Brain microvascular endothelial cell (primary cell): ENCODE measurements around the gene KTI12.
"Not testable (repeated sequence)": the region's sequence is repeated elsewhere in the genome, so short reads cannot be mapped to it uniquely, and the experiment has no call there.

ENCODE experiments used
- DNase-seq: peaks from one replicate; pipeline ENCODE4 v3.0.0-alpha.2; 2020
- H3K27ac ChIP-seq: fragments of 250-450 bp; sonication (Bioruptor Pico); 2 replicates; pipeline ENCODE4 v1.5.1; 2020; ENCODE audit warnings: mild to moderate bottlenecking, moderate library complexity
- H3K27me3 ChIP-seq: fragments of 250-450 bp; sonication (Bioruptor Pico); replicated peaks from 2 replicates; pipeline ENCODE4 v1.5.1; 2020; ENCODE audit warnings: mild to moderate bottlenecking
- H3K36me3 ChIP-seq: fragments of 250-450 bp; sonication (Bioruptor Pico); replicated peaks from 2 replicates; pipeline ENCODE4 v1.5.1; 2020; ENCODE audit warnings: mild to moderate bottlenecking
- H3K4me3 ChIP-seq: 2 replicates; pipeline ENCODE4 v1.5.1; 2011; ENCODE audit warnings: low read depth, mild to moderate bottlenecking, control low read depth, low read length, moderate library complexity
- CTCF ChIP-seq: IDR thresholded peaks from 2 replicates; pipeline ENCODE4 v1.5.1; 2011; ENCODE audit warnings: low read depth, mild to moderate bottlenecking, moderate library complexity, low read length, control low read depth, inconsistent platforms; ENCODE audit errors: missing control alignments
- in situ Hi-C: cut with HindIII; loops from 2 replicates; pipeline ENCODE4 v1.10.0; 2017; ENCODE audit warnings: low sequenced_read_pairs, low pct_ligation_motif_present

The KTI12 gene

GRCh38 chr1:52007215-52008002, 26.2 kb downstream of the KTI12 start:
- in situ Hi-C loops, result no loop called here
- no peak for TF ChIP-seq CTCF
- Histone ChIP-seq H3K27ac (no peak overlapping the region), H3K4me3 (no peak overlapping the region), H3K27me3 (no peaks in the 10 kb centered on the region), H3K36me3 (no peaks in the 10 kb centered on the region)
- no peak for DNase-seq

- DNase-seq, H3K27me3 ChIP-seq, in situ Hi-C loops, H3K4me3 ChIP-seq, H3K36me3 ChIP-seq: not testable (repeated sequence)
- H3K27ac ChIP-seq, result peak overlapping the region; percentile 92
Observed at GRCh38 chr1:52006081-52006553, 27.5 kb downstream of the KTI12 start.

GRCh38 chr1:52005548-52005947, 28.1 kb downstream of the KTI12 start:
- H3K27me3 ChIP-seq, H3K36me3 ChIP-seq, in situ Hi-C loops, H3K4me3 ChIP-seq: not testable (repeated sequence)
- peak overlapping the region; percentile 92 for H3K27ac ChIP-seq
- DNase-seq, result peak; percentile 93

- Histone ChIP-seq H3K27me3 (no peaks in the 10 kb centered on the region), H3K4me3 (no peak overlapping the region), H3K27ac (no peak overlapping the region), H3K36me3 (no peaks in the 10 kb centered on the region)
- in situ Hi-C loops, result no loop called here
- TF ChIP-seq CTCF, result no peak
- no peak for DNase-seq
Observed at GRCh38 chr1:52003877-52004276, 29.7 kb downstream of the KTI12 start.

- H3K4me3 ChIP-seq, result no peak overlapping the region
- peak; percentile 90 for DNase-seq
- TF ChIP-seq CTCF, result peak; percentile 91
- no peak overlapping the region for H3K27ac ChIP-seq
- H3K27me3 ChIP-seq, result no peaks in the 10 kb centered on the region
- in situ Hi-C loops, result no loop called here
- H3K36me3 ChIP-seq, result no peaks in the 10 kb centered on the region
Observed at GRCh38 chr1:52002038-52002917, 31.3 kb downstream of the KTI12 start.

- DNase-seq, result no peak
- no peaks in the 10 kb centered on the region for H3K27me3 ChIP-seq
- no peak for TF ChIP-seq CTCF
- H3K4me3 ChIP-seq, result no peak overlapping the region
- no peaks in the 10 kb centered on the region for H3K36me3 ChIP-seq
- in situ Hi-C loops, result no loop called here
- H3K27ac ChIP-seq, result no peak overlapping the region
Observed at GRCh38 chr1:51998701-51999100, 34.9 kb downstream of the KTI12 start.
